SK-N-SH treated with all-trans-retinoic acid at 6 μM for 48 hours (cell line): Measurements from ENCODE around the gene PMP22.

Experiments
- ATAC-seq: fragments of 200-7000 bp; cut with Tn5 transposase; 3 replicates; pipeline ENCODE4 v1.9.1; 2020; ENCODE audit warnings: mild to moderate bottlenecking, moderate library complexity
- ARNTL ChIP-seq: fragments of 450-650 bp; formaldehyde crosslinking; IDR thresholded peaks from 2 replicates; pipeline ENCODE4 v1.5.0; 2020; ENCODE audit warnings: low read depth, mild to moderate bottlenecking, moderate library complexity, borderline replicate concordance
- BACH2 ChIP-seq: fragments of 250-450 bp; sonication (Bioruptor Pico); IDR thresholded peaks from 2 replicates; pipeline ENCODE4 v1.9.0; 2021; ENCODE audit warnings: mild to moderate bottlenecking, borderline replicate concordance
- CSDC2 ChIP-seq: fragments of 250-450 bp; sonication (Bioruptor Pico); IDR thresholded peaks from 2 replicates; pipeline ENCODE4 v1.5.0; 2020; ENCODE audit warnings: mild to moderate bottlenecking, moderate library complexity
- ESRRG ChIP-seq: fragments of 250-450 bp; sonication (Bioruptor Pico); IDR thresholded peaks from 2 replicates; pipeline ENCODE4 v1.6.1; 2021; ENCODE audit warnings: mild to moderate bottlenecking
- GLIS3 ChIP-seq: fragments of 250-450 bp; sonication (Bioruptor Pico); IDR thresholded peaks from 2 replicates; pipeline ENCODE4 v1.5.0; 2020; ENCODE audit warnings: mild to moderate bottlenecking, moderate library complexity
- ISL1 ChIP-seq: fragments of 250-450 bp; sonication (Bioruptor Pico); IDR thresholded peaks from 2 replicates; pipeline ENCODE4 v2.1.2; 2022; ENCODE audit warnings: mild to moderate bottlenecking, moderate library complexity
- OSR1 ChIP-seq: fragments of 250-450 bp; sonication (Bioruptor Pico); IDR thresholded peaks from 2 replicates; pipeline ENCODE4 v1.8.0; 2022; ENCODE audit warnings: moderate library complexity, mild to moderate bottlenecking, inconsistent platforms
- PPARA ChIP-seq: fragments of 250-450 bp; sonication (Bioruptor Pico); IDR thresholded peaks from 2 replicates; pipeline ENCODE4 v1.5.0; 2020; ENCODE audit warnings: mild to moderate bottlenecking, borderline replicate concordance
- RARB ChIP-seq: fragments of 250-450 bp; sonication (Bioruptor Pico); IDR thresholded peaks from 2 replicates; pipeline ENCODE4 v1.8.0; 2021; ENCODE audit warnings: mild to moderate bottlenecking, moderate library complexity
- SNAI2 ChIP-seq: fragments of 250-450 bp; sonication (Bioruptor Pico); IDR thresholded peaks from 2 replicates; pipeline ENCODE4 v1.5.0; 2020; ENCODE audit warnings: mild to moderate bottlenecking, moderate library complexity
- TCF4 ChIP-seq: fragments of 250-450 bp; sonication (Bioruptor Pico); IDR thresholded peaks from 2 replicates; pipeline ENCODE4 v1.8.0; 2021; ENCODE audit warnings: mild to moderate bottlenecking, moderate library complexity, borderline replicate concordance
- TOX ChIP-seq: fragments of 250-450 bp; sonication (Bioruptor Pico); IDR thresholded peaks from 2 replicates; pipeline ENCODE4 v1.8.0; 2021; ENCODE audit warnings: mild to moderate bottlenecking, moderate library complexity, borderline replicate concordance
- ZC3H10 ChIP-seq: fragments of 250-450 bp; sonication (Bioruptor Pico); IDR thresholded peaks from 2 replicates; pipeline ENCODE4 v1.5.1; 2021; ENCODE audit warnings: mild to moderate bottlenecking, moderate library complexity
- ZFP30 ChIP-seq: fragments of 450-650 bp; formaldehyde crosslinking; IDR thresholded peaks from 2 replicates; pipeline ENCODE4 v1.5.0; 2022; ENCODE audit warnings: mild to moderate bottlenecking, moderate library complexity
- ZNF70 ChIP-seq: fragments of 450-650 bp; formaldehyde crosslinking; IDR thresholded peaks from 2 replicates; pipeline ENCODE4 v1.5.0; 2020; ENCODE audit warnings: mild to moderate bottlenecking, moderate library complexity
- ZNF8 ChIP-seq: fragments of 450-650 bp; formaldehyde crosslinking; IDR thresholded peaks from 2 replicates; pipeline ENCODE4 v1.5.0; 2020; ENCODE audit warnings: mild to moderate bottlenecking, moderate library complexity
- TF ChIP-seq, protein P1 (sequence below): fragments of 250-450 bp; sonication (Bioruptor Pico); IDR thresholded peaks from 2 replicates; pipeline ENCODE4 v1.8.0; 2021; ENCODE audit warnings: low read depth, mild to moderate bottlenecking, moderate library complexity, borderline replicate concordance
- TF ChIP-seq, protein P2 (sequence below): fragments of 250-450 bp; sonication (Bioruptor Pico); IDR thresholded peaks from 2 replicates; pipeline ENCODE4 v1.8.0; 2020; ENCODE audit warnings: mild to moderate bottlenecking, moderate library complexity, borderline replicate concordance
- TF ChIP-seq, protein P3 (sequence below): fragments of 250-450 bp; sonication (Bioruptor Pico); IDR thresholded peaks from 2 replicates; pipeline ENCODE4 v1.5.0; 2020; ENCODE audit warnings: mild to moderate bottlenecking, moderate library complexity
- TF ChIP-seq, protein P4 (sequence below): fragments of 250-450 bp; sonication (Bioruptor Pico); IDR thresholded peaks from 2 replicates; pipeline ENCODE4 v1.5.1; 2020; ENCODE audit warnings: low read depth, mild to moderate bottlenecking, moderate library complexity
- TF ChIP-seq, protein P5 (sequence below): fragments of 250-450 bp; sonication (Bioruptor Pico); IDR thresholded peaks from 2 replicates; pipeline ENCODE4 v1.5.1; 2021; ENCODE audit warnings: mild to moderate bottlenecking, moderate library complexity

Gene PMP22

DNA sequence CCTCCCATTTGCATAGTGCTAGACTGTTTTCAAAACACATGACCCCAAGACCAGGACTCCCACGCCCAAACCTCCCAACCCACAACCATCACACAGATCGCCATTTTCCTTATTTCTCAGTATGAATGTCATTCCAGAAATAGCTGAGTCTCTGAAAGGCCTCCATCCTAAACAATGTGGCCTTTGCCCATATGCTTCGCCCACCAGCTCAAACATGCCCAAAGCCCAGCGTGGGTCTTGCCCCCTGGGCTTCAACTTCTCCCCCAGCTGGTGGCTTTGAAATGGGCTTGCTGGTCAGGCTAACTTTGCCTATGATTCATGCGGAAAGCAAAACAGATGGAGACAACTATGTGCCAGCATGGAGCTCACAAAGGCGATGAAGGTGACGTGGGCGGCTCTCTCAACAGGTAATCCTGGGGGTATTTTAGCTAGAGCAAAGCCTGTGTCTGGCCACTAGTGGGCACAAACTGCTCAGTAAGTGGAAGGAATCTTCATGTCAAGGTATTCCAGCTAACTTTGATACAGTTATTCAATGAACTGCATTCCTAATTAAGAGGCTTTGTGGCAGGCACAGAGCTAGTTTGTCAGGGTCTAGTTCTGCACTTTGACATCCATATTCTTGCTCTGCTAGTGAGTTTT lies 17.1 kb downstream of the PMP22 start:
- TF ChIP-seq, protein P1, sequence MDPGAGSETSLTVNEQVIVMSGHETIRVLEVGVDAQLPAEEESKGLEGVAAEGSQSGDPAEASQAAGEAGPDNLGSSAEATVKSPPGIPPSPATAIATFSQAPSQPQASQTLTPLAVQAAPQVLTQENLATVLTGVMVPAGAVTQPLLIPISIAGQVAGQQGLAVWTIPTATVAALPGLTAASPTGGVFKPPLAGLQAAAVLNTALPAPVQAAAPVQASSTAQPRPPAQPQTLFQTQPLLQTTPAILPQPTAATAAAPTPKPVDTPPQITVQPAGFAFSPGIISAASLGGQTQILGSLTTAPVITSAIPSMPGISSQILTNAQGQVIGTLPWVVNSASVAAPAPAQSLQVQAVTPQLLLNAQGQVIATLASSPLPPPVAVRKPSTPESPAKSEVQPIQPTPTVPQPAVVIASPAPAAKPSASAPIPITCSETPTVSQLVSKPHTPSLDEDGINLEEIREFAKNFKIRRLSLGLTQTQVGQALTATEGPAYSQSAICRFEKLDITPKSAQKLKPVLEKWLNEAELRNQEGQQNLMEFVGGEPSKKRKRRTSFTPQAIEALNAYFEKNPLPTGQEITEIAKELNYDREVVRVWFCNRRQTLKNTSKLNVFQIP = no peak
- no peak for TF ChIP-seq ZNF70 (CRISPR knock-in tag)
- TF ChIP-seq GLIS3 = no peak
- TF ChIP-seq ZC3H10 (CRISPR knock-in tag) = no peak
- TF ChIP-seq, protein P2, sequence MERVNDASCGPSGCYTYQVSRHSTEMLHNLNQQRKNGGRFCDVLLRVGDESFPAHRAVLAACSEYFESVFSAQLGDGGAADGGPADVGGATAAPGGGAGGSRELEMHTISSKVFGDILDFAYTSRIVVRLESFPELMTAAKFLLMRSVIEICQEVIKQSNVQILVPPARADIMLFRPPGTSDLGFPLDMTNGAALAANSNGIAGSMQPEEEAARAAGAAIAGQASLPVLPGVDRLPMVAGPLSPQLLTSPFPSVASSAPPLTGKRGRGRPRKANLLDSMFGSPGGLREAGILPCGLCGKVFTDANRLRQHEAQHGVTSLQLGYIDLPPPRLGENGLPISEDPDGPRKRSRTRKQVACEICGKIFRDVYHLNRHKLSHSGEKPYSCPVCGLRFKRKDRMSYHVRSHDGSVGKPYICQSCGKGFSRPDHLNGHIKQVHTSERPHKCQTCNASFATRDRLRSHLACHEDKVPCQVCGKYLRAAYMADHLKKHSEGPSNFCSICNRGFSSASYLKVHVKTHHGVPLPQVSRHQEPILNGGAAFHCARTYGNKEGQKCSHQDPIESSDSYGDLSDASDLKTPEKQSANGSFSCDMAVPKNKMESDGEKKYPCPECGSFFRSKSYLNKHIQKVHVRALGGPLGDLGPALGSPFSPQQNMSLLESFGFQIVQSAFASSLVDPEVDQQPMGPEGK (CRISPR knock-in tag) = no peak
- no peak for TF ChIP-seq ESRRG (CRISPR knock-in tag)
- no peak for TF ChIP-seq ZFP30
- TF ChIP-seq, protein P3, sequence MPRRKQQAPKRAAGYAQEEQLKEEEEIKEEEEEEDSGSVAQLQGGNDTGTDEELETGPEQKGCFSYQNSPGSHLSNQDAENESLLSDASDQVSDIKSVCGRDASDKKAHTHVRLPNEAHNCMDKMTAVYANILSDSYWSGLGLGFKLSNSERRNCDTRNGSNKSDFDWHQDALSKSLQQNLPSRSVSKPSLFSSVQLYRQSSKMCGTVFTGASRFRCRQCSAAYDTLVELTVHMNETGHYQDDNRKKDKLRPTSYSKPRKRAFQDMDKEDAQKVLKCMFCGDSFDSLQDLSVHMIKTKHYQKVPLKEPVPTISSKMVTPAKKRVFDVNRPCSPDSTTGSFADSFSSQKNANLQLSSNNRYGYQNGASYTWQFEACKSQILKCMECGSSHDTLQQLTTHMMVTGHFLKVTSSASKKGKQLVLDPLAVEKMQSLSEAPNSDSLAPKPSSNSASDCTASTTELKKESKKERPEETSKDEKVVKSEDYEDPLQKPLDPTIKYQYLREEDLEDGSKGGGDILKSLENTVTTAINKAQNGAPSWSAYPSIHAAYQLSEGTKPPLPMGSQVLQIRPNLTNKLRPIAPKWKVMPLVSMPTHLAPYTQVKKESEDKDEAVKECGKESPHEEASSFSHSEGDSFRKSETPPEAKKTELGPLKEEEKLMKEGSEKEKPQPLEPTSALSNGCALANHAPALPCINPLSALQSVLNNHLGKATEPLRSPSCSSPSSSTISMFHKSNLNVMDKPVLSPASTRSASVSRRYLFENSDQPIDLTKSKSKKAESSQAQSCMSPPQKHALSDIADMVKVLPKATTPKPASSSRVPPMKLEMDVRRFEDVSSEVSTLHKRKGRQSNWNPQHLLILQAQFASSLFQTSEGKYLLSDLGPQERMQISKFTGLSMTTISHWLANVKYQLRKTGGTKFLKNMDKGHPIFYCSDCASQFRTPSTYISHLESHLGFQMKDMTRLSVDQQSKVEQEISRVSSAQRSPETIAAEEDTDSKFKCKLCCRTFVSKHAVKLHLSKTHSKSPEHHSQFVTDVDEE (CRISPR knock-in tag) = no peak
- TF ChIP-seq, protein P4, sequence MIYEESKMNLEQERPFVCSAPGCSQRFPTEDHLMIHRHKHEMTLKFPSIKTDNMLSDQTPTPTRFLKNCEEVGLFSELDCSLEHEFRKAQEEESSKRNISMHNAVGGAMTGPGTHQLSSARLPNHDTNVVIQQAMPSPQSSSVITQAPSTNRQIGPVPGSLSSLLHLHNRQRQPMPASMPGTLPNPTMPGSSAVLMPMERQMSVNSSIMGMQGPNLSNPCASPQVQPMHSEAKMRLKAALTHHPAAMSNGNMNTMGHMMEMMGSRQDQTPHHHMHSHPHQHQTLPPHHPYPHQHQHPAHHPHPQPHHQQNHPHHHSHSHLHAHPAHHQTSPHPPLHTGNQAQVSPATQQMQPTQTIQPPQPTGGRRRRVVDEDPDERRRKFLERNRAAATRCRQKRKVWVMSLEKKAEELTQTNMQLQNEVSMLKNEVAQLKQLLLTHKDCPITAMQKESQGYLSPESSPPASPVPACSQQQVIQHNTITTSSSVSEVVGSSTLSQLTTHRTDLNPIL (CRISPR knock-in tag) = no peak
- TF ChIP-seq TOX = no peak
- no peak for TF ChIP-seq RARB (CRISPR knock-in tag)
- no peak for TF ChIP-seq BACH2
- TF ChIP-seq TCF4 (CRISPR knock-in tag) = no peak
- no peak for TF ChIP-seq SNAI2 (CRISPR knock-in tag)
- TF ChIP-seq ARNTL (CRISPR knock-in tag) = no peak
- TF ChIP-seq OSR1 (CRISPR knock-in tag) = no peak
- no peak for TF ChIP-seq PPARA
- ATAC-seq = peak; percentile 56

DNA sequence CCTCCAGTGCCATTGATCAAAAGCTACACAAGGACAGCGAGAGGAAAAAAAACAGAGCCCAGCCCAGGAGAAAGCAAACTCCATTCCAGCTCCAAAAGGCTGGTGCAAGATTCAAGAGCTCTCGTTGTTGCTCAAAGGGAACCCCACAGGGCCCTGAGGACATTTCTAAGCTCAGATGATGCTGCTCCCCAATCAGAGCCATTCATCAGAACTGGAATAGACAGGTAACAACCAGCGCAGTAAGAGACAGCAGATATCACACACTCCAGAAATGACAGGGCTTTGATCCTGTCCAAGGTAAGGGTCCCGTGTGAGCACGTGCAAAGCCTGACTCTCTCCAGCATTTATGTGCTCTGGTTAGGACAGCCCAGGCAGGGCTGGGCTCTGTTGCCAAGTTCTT lies 20.1 kb downstream of the PMP22 start:
- ATAC-seq = no peak
- TF ChIP-seq TCF4 (CRISPR knock-in tag) (no peak), ESRRG (CRISPR knock-in tag) (no peak), CSDC2 (no peak), ISL1 (CRISPR knock-in tag) (no peak), ZFP30 (no peak), ZNF8 (CRISPR knock-in tag) (no peak), GLIS3 (no peak), ZNF70 (CRISPR knock-in tag) (no peak), TOX (no peak), OSR1 (CRISPR knock-in tag) (no peak), PPARA (no peak), ZC3H10 (CRISPR knock-in tag) (no peak), ARNTL (CRISPR knock-in tag) (no peak)
- TF ChIP-seq, protein P4 (CRISPR knock-in tag) = no peak
- TF ChIP-seq, protein P3 (CRISPR knock-in tag) = no peak
- TF ChIP-seq, protein P1 = no peak
- TF ChIP-seq, protein P5, sequence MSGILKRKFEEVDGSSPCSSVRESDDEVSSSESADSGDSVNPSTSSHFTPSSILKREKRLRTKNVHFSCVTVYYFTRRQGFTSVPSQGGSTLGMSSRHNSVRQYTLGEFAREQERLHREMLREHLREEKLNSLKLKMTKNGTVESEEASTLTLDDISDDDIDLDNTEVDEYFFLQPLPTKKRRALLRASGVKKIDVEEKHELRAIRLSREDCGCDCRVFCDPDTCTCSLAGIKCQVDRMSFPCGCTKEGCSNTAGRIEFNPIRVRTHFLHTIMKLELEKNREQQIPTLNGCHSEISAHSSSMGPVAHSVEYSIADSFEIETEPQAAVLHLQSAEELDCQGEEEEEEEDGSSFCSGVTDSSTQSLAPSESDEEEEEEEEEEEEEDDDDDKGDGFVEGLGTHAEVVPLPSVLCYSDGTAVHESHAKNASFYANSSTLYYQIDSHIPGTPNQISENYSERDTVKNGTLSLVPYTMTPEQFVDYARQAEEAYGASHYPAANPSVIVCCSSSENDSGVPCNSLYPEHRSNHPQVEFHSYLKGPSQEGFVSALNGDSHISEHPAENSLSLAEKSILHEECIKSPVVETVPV = no peak
